GM19193 (cell line): ENCODE results near the gene ACTR1A.

Experiments used
- POLR2A ChIP-seq: IDR thresholded peaks from 4 replicates; pipeline ENCODE4 v1.6.1; 2011; ENCODE audit not compliant: insufficient read depth, insufficient read length; ENCODE audit errors: extremely low read depth

Gene ACTR1A

DNA sequence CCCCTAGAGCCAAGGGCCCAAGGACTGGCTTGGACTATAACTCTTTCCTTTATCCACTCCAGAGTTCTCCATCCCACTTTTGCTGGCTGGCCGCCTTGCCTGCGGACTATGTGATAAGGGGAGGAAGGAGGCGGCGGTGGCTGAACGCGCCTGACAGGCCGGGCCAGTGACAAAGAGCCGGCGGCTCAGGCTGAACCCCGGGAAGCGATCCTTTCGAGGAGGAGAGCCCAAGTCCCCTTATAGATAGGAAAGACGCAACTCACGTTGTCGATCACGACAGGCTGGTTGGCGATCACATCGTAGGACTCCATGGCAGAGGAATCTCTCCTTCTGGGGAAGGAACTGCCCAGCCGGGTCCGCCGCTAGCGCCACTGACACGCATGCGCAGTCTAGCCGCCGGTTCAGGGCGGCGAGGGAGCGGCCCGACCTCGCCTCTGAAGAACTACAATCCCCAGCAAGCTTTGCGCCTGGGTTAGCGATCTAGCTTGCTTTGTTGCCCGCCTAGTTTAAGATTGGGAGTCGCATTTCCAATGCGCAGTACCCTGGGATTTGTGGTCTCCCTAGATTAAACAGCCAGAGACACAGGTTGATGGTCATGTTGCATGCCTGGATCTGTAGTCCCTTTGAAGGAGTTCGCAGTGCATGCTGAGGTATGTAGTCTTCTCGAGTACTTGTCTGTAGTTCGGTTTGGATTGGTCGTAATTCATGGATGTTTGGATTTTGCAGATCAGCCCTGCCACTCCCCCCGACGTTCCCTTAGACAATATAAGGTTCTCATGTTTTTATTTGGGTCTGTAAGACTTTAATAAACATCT lies at the start of gene ACTR1A:
ACTR1A (minus strand) TSS at position 376 of the 815 bp plus-strand sequence; CDS start at position 311, 65 bp downstream.
- TF ChIP-seq POLR2A, result peak; percentile 63

DNA sequence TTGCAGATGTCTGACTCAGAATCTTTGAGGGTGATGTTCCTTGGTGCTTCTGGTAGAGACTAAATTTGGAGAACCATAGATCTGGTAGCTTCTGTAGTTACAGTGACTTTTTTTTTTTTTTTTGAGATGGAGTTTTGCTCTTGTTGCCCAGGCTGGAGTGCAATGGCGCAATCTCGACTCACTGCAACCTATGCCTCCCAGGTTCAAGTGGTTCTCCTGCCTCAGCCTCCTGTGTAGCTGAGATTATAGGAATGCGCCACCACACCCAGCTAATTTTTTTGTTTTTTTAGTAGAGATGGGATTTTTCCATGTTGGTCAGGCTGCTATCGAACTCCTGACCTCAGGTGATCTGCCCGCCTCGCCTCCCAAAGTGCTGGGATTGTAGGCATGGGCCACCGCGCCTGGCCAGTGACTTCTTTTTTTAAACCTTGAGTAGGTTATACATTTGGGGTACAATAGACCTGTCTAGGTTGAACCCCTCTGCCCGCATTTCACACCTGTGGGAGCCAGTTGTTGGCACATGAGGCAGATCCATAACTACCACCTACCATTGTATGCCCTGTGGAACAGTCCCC lies 48.2 kb upstream of the ACTR1A start:
- TF ChIP-seq POLR2A, result no peak

DNA sequence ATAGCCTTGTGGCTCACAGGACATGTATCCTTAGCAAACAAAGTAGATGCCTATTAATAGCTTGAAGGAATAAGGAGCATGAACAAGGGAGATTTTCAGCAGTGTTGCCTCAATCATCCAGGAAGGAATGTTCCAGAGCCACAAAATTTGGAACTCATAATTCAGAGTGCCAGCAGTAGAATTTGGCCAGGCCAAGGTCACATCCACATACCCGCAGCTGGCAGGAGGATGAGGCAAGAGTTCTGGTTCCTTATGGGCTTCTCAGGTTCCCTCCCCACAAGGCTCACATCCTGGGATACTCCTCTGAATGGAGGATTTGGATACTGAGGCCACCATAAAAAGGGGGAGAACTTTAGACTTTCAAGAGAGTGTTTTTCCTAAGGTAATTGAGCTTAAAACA lies 47.0 kb upstream of the ACTR1A start:
- TF ChIP-seq POLR2A, result no peak

DNA sequence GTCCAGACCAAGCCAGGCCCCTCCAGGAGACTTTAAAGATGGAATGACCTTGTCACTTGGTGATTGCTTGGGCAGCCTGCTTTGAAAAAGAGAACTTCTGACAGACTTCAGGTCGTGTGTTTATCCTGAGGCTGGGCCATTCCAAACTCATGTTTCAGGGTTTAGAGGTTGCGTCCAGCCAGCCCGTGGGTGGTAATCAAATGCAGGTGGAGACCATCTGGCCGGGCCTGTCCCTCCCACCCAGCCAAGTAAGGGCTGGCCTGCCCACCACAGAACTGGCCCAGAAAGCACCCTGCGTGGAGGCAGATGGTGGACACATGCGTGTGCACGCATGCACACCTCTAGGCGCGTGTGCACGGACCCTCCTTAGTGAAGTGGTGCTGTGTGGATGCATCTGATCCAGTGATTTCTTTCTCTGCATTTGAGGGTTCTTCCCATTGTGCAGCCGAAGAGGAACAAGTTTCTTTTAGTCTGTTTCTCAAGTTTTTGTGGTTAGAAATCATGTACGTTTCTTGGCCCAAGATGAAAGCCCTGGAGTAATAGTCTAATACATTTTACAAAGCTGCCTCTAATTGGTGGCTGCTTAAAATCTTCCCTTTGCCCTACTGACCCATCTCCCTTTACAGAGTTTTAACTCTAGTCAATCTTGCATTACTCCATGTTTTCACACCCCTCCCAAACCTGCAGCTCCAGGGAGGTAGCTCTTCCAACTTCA lies 44.3 kb upstream of the ACTR1A start:
- TF ChIP-seq POLR2A, result no peak

DNA sequence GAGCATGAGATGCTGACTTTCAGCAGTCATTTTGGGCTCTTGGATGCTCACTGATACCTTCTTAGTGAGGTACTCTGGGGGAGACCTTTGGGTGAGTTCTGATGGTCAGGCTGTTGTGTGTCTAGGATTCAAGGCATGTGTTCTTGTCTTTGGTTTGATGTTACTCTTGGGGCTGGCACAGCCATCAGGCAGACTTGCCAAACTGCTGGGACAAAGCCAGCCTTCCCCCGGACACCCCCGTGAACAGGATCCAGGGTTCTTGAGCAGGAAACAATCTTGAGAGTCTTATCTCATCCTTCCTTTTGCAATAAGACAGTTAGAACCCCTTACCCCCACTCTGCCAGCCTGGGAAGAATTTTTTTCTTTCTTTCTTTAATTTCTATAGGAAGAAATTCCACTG lies 43.5 kb upstream of the ACTR1A start:
- TF ChIP-seq POLR2A, result no peak

DNA sequence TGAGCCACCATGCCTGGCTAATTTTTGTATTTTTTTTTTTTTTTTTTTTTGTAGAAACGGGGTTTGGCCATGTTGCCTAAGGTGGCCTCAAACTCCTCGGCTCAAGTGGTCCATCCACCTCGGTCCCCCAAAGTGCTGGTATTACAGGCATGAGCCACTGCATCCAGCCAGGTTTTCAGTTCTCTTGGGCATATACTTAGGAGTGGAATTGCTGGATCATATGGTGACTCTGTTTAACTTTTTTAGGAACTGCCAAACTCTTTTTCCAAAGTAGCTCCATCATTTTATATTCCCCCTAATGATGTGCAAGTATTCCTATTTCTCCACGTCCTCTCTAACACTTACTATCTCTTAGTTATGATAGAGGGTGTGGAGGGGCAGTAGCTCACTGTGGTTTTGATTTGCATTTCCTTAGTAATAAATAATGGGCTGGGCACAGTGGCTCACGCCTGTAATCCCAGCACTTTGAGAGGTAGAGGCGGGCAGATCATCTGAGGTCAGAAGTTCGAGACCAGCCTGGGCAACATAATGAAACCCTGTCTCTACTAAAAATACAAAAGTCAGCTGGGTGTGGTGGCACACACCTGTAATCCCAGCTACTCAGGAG lies 42.9 kb upstream of the ACTR1A start:
- no peak for TF ChIP-seq POLR2A

DNA sequence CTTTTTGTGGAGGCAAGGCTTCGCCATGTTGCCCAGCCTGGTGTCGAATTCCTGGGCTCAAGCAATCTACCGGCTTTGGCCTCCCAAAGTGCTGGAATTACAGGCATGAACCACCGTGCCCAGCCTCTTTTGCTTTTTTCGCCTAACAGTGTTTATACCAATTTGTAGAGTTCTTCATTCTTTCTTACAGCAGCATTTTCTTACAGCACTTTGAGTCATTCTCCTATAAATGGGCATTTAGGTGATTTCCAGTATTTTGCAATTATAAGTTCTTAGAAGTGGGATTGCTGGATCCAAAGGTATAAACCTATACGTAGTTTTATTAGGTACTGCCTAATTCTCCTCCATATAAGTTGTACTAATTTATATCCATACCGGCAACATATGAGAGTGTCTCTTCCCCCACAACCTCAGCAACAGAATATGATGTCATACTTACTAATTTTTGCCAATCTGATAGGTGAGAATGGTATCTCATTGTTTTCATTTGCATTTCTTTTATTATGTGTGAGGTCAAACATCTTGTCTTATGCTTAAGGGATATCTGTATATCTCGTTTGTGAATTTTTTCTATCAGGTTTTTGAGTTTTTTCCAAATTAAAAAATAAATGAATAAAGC lies 40.4 kb upstream of the ACTR1A start:
- no peak for TF ChIP-seq POLR2A

DNA sequence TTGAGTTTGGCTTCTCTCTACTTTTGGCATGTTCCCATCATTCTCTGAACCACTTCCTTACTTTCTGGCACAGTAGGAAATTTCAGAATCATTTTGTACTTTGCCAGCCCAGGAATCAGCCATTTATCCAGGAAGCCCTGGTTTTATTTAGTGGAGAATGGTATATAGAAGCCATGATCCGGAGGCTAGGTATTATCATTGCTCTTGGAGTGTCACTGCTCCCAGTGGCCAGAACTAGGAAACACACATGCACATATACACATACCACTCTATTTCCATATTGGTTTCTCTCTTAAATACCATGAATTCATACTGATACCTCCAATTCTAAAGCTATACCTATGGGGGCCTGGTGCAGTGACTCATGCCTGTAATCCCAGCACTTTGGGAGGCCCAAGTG lies 37.5 kb upstream of the ACTR1A start:
- TF ChIP-seq POLR2A, result no peak

DNA sequence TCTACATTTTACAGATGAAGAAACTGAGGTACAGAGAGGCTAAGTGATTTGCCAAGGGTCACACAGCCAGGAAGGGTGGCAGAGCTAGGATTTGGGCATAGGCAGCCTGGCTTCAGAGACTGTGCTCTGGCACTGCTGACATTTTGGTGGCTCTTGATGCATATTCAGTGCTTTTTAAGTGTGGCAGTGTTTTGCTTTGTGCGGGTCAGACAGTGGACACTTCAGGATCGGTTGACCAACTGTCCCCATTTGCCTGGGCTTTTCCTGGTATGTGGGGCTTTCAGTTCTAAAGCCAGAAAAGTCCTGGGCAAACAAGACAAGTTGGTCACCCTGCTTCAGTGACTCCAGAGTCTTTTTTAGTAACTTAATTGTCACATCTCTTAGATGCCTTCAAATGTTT lies 36.3 kb upstream of the ACTR1A start:
- TF ChIP-seq POLR2A, result no peak

DNA sequence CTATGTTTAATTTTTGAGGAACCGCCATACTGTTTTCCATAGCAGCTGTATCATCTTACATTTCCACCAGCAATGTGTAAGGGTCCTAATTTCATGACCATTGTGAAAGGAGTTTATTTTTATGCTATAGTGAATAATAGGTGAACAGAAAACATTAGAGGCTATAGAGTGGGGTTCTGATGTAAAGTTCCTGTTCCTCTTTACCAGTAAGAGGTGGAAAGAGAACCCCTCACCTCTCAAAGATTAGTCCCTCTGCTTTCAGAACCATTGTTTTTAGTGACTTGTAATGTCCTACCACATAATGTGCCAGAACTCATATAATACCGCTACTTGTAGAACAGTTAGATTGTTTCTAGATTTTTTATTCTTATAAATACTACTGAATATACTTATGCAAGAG lies 35.4 kb upstream of the ACTR1A start:
- TF ChIP-seq POLR2A, result no peak

DNA sequence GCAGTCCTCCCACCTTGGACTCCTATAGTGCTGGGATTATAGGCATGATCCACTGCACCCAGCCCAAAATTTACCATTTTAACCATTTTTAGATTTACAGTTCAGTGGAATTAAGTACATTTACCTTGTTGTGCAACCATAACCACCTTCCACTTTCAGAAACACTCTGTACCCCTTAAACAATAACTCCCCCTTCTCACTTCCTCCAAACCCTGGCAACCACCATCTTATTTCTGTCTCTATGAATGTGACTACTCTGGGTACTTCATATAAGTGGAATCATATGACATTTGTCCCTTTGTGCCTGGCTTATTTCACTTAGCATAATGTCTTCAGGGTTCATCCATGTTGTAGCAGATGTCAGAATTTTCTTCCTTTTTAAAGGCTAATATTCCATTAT lies 34.9 kb upstream of the ACTR1A start:
- TF ChIP-seq POLR2A, result no peak

DNA sequence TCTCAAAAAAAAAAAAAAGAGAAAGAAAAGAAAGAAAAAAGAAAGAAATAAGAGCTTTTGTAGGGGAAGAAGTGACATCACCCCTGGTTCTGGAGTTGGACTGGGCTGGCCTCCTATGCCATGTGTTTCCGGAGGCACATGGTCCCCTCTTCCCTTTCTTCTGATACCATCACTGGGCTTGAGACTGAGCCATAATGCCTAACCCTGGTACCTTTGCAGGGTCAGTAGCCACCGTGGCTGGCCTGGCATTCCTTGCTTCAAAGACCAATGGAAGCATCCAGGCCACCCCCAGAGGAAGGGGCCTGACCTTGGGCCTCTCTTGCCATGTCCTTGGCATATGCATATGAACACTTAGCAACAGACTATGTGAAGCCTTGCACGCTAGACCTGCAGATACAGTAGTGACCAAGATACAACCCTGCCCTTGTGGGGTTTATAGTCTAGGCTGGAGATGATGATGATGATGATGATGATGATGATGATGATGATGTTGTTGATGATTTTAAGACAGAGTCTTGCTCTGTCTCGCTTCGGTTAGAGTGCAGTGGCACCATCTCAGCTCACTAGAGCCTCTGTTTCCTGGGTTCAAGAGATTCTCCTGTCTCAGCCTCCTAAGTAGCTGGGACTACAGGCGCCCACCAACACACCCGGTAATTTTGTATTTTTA lies 33.1 kb upstream of the ACTR1A start:
- no peak for TF ChIP-seq POLR2A

DNA sequence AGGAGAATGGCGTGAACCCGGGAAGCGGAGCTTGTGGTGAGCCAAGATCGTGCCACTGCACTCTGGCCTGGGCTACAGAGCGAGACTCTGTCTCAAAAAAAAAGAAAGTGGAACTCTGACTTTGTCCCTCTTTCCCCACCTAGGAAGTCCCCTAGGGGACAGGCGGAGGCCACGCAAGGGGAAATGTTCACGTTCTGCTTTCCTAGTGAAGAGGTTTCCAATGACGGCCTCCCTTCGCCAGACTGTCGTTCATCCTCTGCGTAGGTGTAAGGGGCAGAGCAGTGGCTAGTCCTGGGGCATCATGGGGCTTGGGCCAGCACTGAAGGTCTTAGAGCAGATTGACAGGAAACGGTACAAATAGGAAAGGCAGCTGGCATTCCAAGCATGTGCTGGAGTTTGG lies 31.8 kb upstream of the ACTR1A start:
- no peak for TF ChIP-seq POLR2A

DNA sequence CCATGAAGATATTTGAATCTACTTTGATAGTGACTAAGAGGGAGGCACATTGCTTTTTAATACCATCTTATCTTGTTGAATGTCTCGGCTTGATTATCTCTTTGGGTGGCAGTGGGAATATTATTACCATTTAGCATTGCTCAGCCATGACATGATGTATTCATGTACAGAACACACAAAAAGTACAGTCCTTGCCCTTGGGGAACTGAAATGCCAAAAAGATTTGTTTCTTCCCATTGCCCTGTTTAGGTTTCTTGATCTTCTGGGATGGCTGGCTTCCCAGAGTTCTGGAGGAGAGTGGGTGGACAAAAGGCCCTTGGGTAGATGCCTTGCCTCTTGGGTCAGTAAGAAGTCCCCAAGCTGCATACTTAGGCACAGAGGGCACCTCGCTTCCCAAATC lies 25.0 kb upstream of the ACTR1A start:
- TF ChIP-seq POLR2A, result no peak
